ENCODE measurements around the gene CBFB.

- no peak for TF ChIP-seq POLR2AphosphoS5 (IDR thresholded peaks at IDR 0.05)
- TF ChIP-seq POLR2A (IDR thresholded peaks at IDR 0.05), result no peak
- TF ChIP-seq, protein P1, sequence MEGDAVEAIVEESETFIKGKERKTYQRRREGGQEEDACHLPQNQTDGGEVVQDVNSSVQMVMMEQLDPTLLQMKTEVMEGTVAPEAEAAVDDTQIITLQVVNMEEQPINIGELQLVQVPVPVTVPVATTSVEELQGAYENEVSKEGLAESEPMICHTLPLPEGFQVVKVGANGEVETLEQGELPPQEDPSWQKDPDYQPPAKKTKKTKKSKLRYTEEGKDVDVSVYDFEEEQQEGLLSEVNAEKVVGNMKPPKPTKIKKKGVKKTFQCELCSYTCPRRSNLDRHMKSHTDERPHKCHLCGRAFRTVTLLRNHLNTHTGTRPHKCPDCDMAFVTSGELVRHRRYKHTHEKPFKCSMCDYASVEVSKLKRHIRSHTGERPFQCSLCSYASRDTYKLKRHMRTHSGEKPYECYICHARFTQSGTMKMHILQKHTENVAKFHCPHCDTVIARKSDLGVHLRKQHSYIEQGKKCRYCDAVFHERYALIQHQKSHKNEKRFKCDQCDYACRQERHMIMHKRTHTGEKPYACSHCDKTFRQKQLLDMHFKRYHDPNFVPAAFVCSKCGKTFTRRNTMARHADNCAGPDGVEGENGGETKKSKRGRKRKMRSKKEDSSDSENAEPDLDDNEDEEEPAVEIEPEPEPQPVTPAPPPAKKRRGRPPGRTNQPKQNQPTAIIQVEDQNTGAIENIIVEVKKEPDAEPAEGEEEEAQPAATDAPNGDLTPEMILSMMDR (IDR thresholded peaks at IDR 0.05), result no peak
- TF ChIP-seq EP300 (IDR thresholded peaks at IDR 0.05), result no peak
These were observed 63.1 kb downstream of the CBFB start for GRCh38 chr16:67091906-67092566.

Data from suprapubic skin (tissue), 4 donors.